Activated CD8-positive, alpha-beta memory T cell treated with anti-CD3 and anti-CD28 coated beads, Interleukin-2, amount 50 U/mL, for 48 hours (primary cell): ENCODE measurements around the gene GALNT14.
A peak's percentile ranks its signal among the peaks of the same experiment; 100 is the strongest.

Experiments used
- DNase-seq: peaks from one replicate; pipeline ENCODE4 v3.0.0-alpha.2; 2020

Gene GALNT14

DNA sequence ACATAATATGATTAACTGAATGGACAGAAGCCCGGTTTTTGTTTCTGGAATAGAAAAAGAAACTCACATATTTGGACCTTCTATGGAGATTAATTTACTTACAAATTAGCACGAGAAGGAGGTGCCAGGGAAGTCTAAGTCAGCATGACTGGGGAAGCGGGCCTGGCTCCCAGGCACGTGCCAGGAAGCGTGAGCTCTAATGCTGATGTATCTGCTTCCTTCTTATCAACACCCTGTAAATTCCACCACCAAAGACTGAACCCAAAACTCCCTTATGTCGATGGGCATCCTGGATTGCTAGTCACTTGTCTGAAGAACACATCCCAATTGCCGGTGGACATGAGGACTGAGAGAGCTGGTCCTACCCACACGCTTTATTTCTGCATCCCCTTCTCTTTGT lies 134.5 kb downstream of the GALNT14 start:
- DNase-seq: no peak

GRCh38 chr2:31002537-31003150 lies 135.6 kb downstream of the GALNT14 start:
- DNase-seq: no peak

- no peak for DNase-seq
These were observed 137.3 kb downstream of the GALNT14 start for GRCh38 chr2:31000970-31001369.

DNA sequence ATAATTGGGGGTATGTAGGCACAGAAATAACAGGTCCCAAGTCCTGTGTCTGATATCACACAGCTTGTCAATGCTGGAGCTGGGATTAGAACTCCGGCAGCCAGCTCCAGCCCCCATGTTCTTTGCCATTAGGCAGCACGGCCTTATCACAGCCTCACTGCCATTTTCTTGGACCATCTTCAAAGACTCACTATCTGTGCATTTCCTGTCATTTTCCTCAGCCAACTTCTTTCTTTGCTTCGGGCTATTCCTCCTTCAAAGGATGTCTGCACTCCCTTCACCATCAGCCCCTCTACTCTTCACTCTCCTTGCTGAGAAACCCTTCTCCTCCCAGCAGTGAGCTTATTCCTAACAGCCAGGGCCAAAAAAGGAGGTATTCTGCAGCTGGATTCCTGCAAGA lies 139.6 kb downstream of the GALNT14 start:
- DNase-seq: no peak

- DNase-seq: no peak
These were observed 140.3 kb downstream of the GALNT14 start for GRCh38 chr2:30997979-30998378.

- DNase-seq: no peak
These were observed 143.8 kb downstream of the GALNT14 start for GRCh38 chr2:30994227-30995056.

DNA sequence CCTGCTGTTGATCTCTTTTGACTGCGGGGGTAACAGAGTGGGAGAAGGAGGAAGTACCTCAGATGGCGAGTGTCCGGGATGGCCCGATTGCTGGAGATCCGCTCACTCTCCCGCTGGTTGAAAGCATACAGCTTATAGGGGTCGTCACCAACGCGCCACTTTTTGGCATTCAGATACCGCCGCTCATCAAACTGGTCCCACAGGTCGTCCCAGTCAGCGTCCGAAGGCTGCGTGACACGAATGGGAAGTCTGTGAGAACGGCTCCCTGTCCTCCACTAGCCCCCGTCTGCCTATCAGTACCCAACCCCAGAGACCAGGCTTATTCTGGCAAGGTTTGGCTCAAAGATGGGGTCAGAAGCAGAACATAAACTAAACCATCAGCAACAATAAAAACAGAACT lies 145.5 kb downstream of the GALNT14 start:
- DNase-seq: no peak

DNA sequence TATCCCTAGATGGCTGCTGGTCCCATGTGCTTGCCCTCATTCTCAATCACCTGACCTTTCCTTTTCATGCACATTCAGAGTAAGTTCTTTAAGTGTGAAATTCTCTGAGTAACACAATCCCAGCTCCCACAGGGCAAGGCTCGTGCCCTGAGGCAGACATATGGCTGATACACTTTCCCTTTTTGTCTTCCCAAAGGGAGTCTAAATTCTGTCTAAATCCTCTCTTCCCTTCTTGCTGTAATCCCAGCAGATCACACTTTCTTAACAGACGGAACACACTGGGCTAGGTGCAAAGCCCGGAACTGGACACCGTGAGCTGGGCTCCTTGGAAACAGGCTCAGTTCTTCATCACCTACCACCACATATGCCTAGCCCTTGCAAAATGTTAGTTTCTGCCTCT lies 147.6 kb downstream of the GALNT14 start:
- no peak for DNase-seq

- no peak for DNase-seq
These were observed 148.1 kb downstream of the GALNT14 start for GRCh38 chr2:30990176-30990575.

DNA sequence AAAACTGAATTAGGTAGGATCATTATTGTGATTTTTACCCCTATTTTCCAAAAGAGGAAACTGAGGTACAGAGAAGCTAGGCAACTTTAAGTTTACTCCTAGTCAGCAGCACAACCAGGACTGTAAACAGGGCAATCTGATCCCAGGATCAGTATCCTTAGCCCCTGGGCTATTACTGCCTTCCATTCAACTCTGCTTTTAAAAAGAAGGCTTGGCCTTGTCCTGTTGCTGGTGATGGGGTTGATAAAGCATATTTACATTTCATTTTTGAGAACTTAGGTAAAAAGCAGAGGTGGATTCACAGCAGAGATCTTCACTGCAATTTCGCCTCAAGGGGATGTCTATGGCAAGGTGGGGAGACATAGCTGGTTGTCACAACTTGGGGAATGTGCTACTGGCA lies 148.5 kb downstream of the GALNT14 start:
- DNase-seq: no peak

- no peak for DNase-seq
These were observed 150.7 kb downstream of the GALNT14 start for GRCh38 chr2:30987566-30987965.

DNA sequence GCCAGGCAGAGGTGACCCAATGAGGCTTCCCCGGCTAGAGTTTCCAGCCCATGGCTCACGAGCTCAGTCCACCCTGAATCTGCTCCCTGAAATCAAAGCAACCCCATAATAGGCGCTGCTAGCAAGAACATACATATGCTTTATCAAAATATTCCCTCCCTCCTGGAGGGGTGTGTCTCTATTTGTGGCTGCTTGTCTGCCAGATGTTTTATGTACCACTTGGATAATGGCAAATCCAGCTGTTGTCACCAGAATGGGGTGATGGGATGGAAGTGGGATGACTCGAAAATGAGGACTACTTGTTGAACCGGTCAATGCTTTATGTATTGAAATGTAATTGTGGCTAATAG lies 152.0 kb downstream of the GALNT14 start:
- no peak for DNase-seq

GRCh38 chr2:30985493-30986230 lies 152.6 kb downstream of the GALNT14 start:
- no peak for DNase-seq

DNA sequence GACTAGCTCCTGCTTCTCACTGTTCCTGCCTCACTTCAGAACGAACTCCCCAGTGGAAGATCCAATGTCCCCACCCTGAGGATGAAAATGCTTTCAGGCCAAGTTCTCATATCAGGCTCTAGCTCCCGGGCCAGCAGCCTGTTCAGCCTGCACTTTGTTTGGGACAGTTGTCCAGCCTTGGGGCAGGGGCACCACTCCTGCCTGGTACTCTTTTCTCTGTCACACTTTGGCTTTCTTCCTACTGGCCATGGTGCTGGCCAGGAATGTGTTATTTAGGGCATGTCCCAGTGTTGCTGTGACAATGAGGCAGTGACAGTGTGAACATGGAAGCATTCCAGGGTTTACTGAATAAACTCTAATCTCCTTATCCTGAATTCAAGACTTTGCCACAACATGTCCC lies 154.1 kb downstream of the GALNT14 start:
- no peak for DNase-seq

DNA sequence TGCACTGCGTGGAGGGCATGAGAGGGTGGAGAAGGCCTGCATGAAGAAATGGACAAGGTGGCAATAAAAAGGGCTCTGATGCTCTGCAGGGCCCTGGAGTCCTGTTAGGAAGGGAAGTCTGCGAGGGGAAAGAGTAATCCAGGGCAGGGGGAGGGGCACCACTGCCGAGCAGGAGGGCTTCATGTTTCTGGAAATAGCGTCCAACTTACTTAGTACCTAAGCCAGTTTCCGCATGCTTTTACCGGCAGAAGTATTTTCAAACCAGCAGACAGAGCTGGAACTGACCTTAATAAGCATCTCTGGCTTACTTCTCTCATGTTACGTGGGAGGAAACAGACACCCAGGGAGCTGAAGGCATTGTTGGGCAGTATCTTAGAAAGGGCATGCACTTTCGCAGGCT lies 156.7 kb downstream of the GALNT14 start:
- DNase-seq: no peak

- DNase-seq: no peak
These were observed 157.1 kb downstream of the GALNT14 start for GRCh38 chr2:30981096-30981495.

DNA sequence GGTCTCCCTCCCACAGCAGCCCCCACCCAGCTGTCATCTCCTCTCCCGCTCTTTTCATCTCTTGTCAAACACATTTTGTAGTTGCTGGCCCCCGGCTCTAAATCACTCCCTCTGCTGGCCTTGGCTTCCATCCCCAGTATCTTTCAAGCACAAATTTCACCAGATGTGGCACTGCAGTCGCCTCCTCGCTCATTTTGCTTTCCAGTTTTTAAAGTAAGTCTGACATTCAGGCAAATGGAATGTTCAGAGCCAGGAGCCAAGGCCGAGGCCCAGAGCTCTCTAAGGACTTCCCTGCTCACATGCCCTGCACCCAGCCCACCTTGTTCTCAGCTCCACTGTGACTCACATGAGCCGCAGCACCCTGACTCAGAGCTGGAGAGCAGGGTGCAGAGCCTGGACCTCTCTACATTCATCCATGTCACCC lies 158.4 kb downstream of the GALNT14 start:
- DNase-seq: peak; percentile 52

DNA sequence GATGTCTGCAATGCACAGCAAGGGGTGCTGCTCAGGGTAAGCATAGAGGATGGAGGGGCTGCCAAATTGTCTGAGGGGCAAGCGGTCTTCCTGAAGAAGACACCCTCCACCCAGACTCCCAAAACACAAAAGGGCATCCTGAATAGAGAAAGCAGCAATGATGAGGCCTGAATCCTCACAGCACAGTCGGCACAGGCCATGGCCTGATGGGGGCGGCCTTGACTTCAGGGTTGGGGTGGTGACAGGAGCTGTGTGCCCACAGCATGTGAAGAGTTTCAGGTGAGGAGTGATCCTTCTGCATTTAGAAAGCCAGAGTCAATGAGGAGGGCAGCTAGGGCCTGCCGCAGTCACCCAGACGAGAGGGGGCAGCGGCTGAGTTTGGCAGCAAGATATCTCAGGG lies 159.4 kb downstream of the GALNT14 start:
- no peak for DNase-seq

DNA sequence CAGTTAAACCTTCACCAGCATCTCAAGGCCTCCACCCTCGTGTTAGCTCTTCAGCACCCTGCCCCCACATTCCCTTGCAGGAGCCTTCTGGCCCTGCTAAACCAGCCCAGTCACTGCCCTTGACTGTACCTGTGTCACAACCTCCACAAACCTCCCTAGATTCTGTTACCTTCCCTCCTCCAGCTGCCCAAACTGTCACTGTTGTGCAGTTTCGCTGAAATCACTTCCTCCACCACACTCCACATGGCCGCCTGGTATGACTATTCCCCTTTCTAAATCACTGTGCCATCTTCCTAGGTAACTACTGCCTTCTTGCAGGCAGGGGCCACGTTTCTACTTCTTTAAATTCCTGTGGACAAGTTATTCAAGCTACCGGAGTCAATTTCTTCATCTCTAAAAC lies 160.2 kb downstream of the GALNT14 start:
- no peak for DNase-seq

GRCh38 chr2:30975156-30975555 lies 163.1 kb downstream of the GALNT14 start:
- no peak for DNase-seq

DNA sequence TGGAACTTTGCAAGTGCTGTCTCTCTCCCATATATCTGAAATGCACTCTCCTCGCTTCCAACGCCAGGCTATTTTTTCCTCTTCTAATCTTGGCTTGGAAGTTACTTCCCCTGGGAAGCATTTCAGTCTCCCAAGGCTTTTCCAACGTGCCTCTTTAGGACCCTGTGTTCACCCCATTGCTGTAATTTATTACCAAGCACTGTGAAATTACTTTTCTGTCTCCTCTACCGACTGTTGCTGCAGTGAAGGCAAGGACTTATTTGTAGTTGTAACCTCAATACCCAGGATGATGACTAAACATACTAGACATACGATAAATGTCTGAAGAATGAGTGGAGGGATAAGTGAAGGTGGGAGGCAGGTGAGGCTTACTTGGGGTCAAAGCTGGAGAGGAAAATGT lies 163.7 kb downstream of the GALNT14 start:
- no peak for DNase-seq

- DNase-seq: no peak
These were observed 164.1 kb downstream of the GALNT14 start for GRCh38 chr2:30974092-30974491.

DNA sequence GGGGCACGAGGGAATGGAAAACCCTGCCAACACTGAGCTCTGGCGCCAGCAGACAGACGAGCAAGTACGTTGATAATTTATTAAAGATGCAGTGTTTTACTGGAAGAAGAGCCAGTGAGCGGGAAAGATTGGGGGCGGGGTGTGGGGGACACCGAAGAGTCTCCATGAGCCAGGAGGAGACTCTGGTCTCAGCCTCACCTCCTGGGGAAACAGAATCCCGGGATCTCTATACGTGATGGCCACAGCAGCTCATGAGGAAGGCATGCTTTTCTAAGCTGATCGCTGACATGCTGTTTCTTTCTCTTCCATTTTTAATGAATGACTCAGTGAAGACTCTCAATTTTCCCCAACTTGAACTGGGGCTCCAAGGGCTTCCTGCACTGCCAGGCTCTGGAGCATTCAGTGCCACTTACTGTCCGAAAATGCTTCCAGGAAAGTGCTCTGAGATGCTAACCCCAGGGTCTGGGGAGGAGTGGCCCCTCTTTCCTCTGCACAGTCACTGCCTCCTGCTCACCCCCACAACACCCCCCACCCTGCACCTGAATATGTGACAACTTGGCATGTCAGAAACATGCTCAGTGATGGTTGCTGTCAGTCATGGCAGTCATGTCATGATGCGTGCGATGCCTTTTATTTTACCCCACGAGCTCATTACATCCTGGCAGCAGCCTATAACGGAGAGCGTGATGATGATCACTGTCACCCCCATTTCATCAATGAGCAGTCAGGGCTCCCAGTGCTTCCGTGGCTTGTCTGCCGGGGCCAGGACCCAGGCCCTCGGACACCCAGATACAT lies 166.8 kb downstream of the GALNT14 start:
- no peak for DNase-seq
